GM18505 (cell line): ENCODE measurements around the gene HIBADH.
"Not testable (repeated sequence)": the region's sequence is repeated elsewhere in the genome, so short reads cannot be mapped to it uniquely, and the experiment has no call there.

Experiments
- ATAC-seq: cut with Tn5 transposase; IDR thresholded peaks from one replicate; pipeline ENCODE4 v1.9.1; 2021; ENCODE audit not compliant: unreplicated experiment
- POLR2A ChIP-seq: IDR thresholded peaks from 4 replicates; pipeline ENCODE4 v1.6.1; 2011; ENCODE audit warnings: borderline replicate concordance; ENCODE audit not compliant: insufficient read depth, insufficient read length; ENCODE audit errors: extremely low read depth

HIBADH gene

DNA sequence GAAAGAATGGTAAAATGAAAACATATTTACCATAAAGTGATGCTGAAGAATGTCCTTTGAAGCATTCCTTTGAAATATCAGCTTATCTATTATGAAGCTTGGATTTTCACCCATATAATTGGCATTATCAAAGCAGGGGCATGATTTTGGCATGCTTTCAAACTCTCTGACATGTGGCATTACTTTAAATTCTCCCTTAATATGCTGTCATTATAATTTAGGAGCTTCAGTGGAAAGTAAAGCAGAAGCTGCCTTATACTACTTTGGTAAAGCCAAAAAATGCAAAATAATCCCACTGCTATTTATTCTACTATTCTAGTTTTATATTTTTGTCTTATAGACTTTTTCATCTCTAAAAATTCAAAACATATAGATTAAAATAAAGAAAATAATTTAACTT, 28.0 kb upstream of the HIBADH start:
- TF ChIP-seq POLR2A: no peak
- no peak for ATAC-seq

DNA sequence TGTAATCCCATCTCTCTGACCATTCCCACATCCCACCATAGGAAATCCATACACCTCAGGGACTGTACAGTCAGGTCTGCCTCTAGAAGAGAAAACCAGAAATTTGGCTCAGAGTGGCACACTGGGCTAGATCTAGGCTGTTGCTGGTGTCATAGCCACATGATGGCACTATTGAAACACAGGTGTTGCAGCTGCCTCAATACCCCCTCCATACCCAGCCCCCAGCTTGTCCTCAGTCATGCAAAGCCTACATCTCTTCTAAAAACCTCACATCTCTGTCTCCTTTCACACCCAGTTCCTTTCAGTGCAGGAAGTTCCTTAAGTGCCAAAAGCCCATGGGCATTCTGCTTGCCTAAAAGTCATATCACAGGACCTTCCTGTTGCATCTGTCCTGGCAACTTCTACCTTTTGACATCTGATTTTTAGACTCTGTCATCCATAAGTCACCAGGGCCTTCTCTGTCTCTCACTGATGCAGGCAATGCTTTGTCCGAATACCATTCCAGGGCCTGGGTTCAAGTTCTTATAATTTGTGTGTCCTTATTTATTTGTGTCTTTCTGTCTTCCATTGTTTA, 27.0 kb upstream of the HIBADH start:
- no peak for TF ChIP-seq POLR2A
- no peak for ATAC-seq

DNA sequence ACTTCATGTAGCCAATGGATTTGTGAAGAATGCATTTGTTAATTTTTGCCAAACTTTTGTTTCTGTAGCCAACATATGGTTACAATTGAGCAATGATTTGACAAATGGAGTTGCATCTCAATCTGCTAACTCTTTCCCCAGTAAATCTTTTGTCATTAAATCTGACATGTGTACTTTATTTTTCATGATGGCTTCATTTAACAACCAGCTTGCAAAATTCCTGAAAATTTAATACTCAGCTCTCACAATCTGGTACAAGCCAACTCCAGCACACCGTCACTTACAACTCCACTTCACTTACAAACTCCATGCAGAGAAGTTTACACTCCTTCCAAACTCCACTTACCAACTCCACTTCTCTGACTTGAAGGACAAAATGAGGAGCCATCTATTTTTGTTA, 26.5 kb upstream of the HIBADH start:
- TF ChIP-seq POLR2A: no peak
- no peak for ATAC-seq

DNA sequence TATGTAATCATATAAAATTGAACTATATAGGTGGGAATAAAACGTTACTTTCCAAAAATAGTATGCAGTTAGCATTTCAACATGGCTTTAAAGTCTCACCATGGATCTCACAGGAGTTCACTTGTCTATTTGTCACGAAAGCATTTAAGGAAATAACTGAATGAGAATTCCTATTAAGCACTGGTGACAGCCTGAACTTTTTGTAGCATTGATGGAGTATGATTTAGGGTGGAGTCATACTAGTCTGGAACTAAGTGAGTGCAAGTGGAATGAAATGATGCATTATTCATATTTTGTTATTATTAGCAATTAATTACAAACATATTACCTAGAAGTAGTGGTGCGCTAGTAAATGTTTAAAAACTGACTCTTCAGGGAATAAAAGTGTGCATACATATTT, 26.0 kb upstream of the HIBADH start:
- no peak for TF ChIP-seq POLR2A
- ATAC-seq: no peak

DNA sequence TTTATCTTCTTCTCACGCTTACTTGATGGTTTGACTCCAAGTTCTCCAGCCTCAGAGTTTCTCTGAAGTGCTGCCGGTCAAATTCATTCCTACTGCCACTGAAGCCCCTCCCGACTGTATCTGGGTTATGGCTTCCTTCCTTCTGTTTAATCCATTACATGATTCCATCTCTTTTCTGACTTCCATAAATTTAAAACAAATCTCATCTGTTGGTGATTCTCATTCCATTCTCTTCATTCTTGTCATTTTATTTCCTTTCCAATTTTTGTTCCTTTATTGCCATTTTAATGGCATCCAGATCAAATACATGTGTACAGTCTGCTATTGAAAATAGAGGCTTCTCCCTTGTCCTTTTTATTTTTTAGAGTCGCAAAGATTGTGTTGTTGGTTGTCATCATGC, 25.4 kb upstream of the HIBADH start:
- TF ChIP-seq POLR2A: no peak
- no peak for ATAC-seq

DNA sequence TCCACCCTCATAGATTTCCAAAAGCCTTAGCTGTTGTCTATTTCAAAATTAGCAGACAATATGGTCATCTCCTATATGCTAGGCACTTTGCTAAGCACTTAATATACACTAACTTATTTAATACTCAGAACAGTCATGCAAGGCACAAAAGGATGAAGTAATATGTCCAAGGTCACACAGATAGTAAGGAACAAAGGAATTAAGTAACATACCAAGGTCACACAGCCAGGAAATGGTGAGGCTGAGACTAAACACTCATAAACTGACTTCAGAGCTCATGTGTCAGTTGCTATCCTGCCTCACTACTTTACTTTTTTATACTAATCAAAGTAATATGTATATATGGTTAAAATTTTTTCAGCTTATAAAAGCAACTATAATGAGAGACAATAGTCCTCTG, 23.6 kb upstream of the HIBADH start:
- TF ChIP-seq POLR2A: no peak
- ATAC-seq: no peak

DNA sequence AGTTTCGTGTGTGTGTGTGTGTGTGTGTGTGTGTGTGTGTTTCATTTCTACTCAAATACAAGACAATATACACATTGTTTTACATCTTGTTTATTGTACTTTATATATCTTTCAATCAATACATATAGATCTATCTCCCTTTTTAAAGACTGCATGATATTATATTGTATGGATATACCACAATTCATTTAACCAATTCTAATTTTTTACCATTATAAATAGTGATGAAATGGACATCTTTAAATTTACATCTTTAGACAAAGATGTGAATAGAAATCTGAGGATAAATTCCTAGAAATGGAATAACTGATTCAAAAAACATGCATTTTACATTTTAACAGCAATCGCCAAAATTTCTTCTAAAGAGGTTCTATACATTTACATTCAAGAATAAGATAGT, 23.2 kb upstream of the HIBADH start:
- no peak for TF ChIP-seq POLR2A
- ATAC-seq: no peak

DNA sequence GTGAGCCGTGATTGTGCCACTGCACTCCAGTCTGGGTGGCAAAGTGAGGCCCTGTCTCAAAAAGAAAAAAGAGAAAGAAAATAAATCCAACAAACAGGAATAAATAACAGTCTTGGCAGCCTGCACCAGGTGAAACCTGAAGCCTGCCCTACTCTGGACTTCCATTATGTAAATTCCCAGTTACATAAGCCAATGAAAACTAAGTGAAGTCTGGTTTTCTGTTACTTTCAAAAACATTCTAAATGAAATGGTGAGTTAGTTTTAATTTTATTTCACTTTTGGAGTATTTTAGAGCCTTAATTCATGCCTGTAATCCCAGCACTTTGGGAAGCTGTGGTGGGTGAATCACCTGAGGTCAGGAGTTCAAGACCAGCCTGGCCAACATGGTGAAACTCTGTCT, 22.5 kb upstream of the HIBADH start:
- ATAC-seq: no peak
- no peak for TF ChIP-seq POLR2A

DNA sequence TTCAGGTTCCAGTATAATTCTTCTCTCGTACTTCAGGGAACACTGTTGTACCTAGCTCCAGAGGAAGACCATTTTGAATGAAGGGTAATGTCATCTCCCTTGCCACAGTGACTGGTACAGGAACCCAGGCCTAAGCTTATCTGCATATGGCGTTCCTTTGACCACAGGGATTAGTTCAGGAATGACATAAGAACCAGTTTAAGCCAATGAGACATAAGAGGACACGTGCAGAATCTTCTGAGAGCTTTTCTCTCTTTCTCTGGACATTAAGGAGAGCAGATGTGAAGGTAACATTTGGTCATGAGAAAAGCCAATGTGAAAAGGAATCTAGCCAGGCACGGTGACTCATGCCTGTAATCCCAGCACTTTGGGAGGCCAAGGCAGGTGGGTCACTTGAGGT, 21.8 kb upstream of the HIBADH start:
- no peak for TF ChIP-seq POLR2A

DNA sequence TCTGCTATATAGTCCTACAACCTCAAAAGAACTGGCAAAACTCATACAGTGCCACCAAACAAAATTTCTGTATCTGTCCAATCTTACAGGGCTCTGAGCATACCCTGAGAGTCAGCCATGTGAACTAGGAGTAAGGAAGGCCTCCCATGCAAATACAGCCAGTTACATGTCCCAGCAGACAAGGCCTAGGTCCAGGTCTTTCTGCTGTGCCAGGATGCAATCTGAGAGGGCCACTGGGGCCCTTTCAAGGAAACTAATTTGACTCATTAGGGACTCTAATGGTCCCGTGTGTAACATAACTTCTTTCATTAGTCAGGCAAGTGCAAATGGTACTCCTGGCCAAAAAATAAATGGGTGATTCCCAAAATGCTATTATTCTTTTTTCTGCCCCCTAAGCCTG, 17.9 kb upstream of the HIBADH start:
- TF ChIP-seq POLR2A: no peak
- no peak for ATAC-seq

More for the DNA sequence above, 21.8 kb upstream of the HIBADH start:
- ATAC-seq: no peak

DNA sequence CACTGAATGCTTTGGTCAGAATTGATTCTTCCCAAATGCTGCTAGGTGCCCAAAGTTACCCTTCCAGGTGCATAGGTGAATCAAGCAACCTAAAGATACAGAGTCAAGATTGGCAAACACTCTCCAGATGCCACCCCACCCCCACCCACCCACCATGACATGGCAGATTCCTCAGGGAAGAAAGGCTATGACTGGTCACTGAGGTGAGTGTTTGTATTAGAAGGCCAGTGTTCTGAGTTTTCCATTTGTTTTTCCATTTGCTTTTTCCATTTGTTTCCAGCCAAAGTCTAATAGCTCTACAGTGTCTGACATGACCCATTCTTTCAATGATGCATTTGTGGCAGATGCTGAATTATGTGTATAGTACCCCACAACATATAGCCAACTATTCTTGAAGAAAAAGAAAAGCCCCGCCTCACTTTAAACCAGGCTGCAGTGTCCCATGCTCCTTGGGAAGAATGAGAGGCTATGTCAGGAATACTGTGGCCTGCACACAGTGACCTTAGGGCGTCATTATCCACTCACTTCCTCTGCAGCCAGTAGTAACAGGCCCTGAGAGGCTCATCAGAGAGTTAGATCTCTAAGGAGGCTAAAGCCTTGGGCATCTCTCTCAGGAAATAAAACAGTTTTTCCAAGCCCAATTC, 16.1 kb upstream of the HIBADH start:
- no peak for ATAC-seq
- no peak for TF ChIP-seq POLR2A

DNA sequence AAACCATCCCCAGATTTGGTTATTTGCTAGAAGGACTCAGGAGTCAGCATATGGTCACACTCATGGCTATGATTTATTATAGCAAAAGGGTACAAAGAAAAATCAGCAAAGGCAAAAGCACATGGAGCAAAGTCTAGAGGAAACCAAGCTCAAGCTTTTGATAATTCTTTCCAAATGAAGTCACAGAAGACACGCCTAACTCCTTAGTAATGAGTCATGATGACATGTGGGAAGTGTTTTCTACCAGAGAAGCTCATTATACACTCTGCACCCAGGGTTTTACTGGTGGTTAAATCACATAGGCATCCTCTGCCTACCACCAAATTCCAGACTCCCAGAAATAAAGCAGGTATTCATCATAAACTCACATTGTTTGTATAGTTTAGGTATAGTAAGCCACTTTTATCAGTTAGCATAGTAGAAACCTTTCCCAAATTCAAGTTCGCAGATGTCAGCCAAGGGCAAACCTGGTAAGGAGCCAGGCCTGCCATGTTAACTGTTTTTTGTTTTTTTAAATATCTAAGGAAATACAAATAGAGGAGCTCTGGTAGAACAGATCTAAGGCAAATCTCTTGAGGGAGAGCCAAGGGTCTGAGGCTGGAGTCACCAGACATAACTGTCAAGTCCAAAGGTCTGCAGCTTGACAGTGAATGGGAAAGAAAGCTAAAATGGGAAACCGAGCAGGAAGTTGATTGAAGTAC, 15.4 kb upstream of the HIBADH start:
- ATAC-seq: no peak
- TF ChIP-seq POLR2A: no peak

DNA sequence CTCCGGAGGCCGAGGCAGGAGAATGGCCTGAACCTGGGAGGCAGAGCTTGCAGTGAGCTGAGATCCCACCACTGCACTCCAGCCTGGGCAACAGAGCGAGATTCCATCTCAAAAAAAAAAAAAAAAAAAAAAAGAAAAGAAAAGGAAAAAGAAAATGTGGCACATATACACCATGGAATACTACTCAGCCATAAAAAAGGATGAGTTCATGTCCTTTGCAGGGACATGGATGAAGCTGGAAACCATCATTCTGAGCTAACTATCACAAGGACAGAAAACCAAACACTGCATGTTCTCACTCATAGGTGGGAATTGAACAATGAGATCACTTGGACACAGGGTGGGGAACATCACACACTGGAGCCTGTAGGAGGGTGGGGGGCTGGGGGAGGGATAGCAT, 11.4 kb upstream of the HIBADH start:
- not testable (repeated sequence) for ATAC-seq

DNA sequence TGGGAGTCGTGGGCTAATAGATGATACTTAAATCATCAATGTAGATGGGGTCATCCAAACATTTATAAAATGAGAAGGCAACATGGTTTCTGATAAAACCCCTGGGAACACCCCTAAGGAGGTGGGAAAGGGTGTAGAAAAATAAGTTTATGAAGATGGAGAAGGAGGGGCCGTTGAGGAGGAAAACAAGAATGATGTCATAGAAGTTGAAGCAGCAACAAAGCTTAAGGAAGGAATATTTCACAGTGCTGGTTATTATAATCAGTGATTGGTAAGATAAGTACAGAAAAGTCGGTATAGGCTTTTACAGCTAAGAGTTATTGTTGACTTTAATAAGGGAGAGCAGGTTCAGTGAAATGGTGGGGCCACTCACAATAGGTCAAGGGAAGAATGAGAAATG, 9.0 kb upstream of the HIBADH start:
- no peak for TF ChIP-seq POLR2A
- no peak for ATAC-seq
